Upper lobe of right lung (tissue), 1 donor: Measurements from ENCODE around the gene MGST2. TPM values are rescaled to one million over a fixed set of nuclear protein-coding genes. Genes with fewer than 3 reads are reported as not detected.

ENCODE experiments used
- ATAC-seq: fragments of 200-7000 bp; cut with Tn5 transposase; one replicate; pipeline ENCODE4 v1.9.1; 2020; ENCODE audit warnings: mild to moderate bottlenecking, moderate library complexity
- DNase-seq: peaks from one replicate; pipeline ENCODE4 v3.0.0-alpha.2; 2020
- H3K27ac ChIP-seq: fragments of 200-600 bp; one replicate; pipeline ENCODE4 v1.8.0; 2022
- H3K27me3 ChIP-seq: fragments of 200-600 bp; one replicate; pipeline ENCODE4 v1.8.0; 2022; ENCODE audit warnings: mild to moderate bottlenecking
- H3K36me3 ChIP-seq: fragments of 200-600 bp; one replicate; pipeline ENCODE4 v1.8.0; 2022
- H3K4me1 ChIP-seq: fragments of 200-600 bp; one replicate; pipeline ENCODE4 v1.8.0; 2022
- H3K4me3 ChIP-seq: fragments of 200-600 bp; one replicate; pipeline ENCODE4 v1.8.0; 2022; ENCODE audit warnings: mild to moderate bottlenecking
- H3K9me3 ChIP-seq: fragments of 200-600 bp; one replicate; pipeline ENCODE4 v1.8.0; 2022
- intact Hi-C: fragments of 100-400 bp; cut with DNase I; formaldehyde crosslinking; loops from one replicate; pipeline ENCODE4 v1.11.0; 2022
- total RNA-seq: library from RNA; stranded (reverse); fragmentation: NEBNext Ultra II Directional; extraction: Animal tissue kit (Norgen Biotek cat#: 25700); gene quantifications from one replicate; pipeline ENCODE4 v1.2.1, GENCODE V29; 2021
- TF ChIP-seq, protein P1 (sequence below): fragments of 200-600 bp; IDR thresholded peaks from one replicate; pipeline ENCODE4 v1.8.0; 2022; ENCODE audit warnings: antibody characterized with exemption
- donor health status: DM: no; HTN: yes; CAD: no; lungs with severe emphysema.

The MGST2 gene
- total RNA-seq, 1 donor from 2014 or later: 64.6 TPM

- Histone ChIP-seq H3K9me3 (no peaks in the 10 kb centered on the region), H3K4me1 (peaks cover 30% of the 10 kb centered on the region), H3K4me3 (no peak overlapping the region), H3K27me3 (no peaks in the 10 kb centered on the region), H3K36me3 (peaks cover 12% of the 10 kb centered on the region), H3K27ac (peak overlapping the region; percentile 88)
- DNase-seq (no peak), ATAC-seq (no peak)
- intact Hi-C loops: loop anchor here (10.0 kb wide), 1 partner anchor 422 kb away; the partner anchor contains the start of gene MAML3
- TF ChIP-seq, protein P1, sequence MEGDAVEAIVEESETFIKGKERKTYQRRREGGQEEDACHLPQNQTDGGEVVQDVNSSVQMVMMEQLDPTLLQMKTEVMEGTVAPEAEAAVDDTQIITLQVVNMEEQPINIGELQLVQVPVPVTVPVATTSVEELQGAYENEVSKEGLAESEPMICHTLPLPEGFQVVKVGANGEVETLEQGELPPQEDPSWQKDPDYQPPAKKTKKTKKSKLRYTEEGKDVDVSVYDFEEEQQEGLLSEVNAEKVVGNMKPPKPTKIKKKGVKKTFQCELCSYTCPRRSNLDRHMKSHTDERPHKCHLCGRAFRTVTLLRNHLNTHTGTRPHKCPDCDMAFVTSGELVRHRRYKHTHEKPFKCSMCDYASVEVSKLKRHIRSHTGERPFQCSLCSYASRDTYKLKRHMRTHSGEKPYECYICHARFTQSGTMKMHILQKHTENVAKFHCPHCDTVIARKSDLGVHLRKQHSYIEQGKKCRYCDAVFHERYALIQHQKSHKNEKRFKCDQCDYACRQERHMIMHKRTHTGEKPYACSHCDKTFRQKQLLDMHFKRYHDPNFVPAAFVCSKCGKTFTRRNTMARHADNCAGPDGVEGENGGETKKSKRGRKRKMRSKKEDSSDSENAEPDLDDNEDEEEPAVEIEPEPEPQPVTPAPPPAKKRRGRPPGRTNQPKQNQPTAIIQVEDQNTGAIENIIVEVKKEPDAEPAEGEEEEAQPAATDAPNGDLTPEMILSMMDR: no peak
These were observed 67.5 kb downstream of the MGST2 start for GRCh38 chr4:139732991-139733570.

DNA sequence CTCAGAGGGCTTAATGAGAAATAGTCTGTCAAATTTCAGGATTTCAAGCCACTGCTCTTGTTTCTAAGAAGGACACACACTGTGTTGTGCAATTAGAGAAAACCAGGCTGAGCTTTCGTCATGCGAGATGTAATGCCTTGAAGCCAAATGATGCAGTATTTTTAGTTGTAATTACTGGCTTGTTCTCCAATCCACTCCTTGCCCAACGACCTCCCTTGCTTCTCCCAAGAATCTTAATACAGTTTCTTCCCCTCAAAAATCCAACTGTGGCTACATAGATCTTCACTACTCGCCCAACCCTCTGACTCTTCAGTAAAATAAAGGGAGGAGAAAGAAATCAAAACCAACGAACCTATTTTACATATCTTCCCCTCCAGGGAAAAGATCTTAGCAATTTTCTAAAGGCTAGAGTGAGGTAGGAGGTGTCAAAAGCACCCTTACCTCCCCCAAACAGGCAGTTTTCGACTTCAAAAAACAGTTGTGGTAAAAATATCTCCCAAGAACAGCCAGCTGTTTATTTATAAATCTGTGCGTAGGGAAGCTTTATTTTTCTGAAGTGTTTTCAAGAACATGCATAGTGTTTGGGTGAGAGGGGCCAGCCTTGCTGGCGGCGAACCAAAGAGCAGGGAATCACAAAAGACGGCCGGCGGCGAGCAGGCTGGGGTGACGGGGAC lies 68.7 kb downstream of the MGST2 start:
- Histone ChIP-seq H3K4me3 (peak overlapping the region; percentile 52), H3K4me1 (peaks cover 30% of the 10 kb centered on the region), H3K9me3 (no peaks in the 10 kb centered on the region), H3K36me3 (peaks cover 10% of the 10 kb centered on the region), H3K27ac (peak overlapping the region; percentile 88), H3K27me3 (no peaks in the 10 kb centered on the region)
- TF ChIP-seq, protein P1: no peak
- intact Hi-C loops: loop anchor here (10.0 kb wide), 1 partner anchor 420 kb away; the partner anchor contains the start of gene MAML3
- ATAC-seq (peak; percentile 14), DNase-seq (no peak)

DNA sequence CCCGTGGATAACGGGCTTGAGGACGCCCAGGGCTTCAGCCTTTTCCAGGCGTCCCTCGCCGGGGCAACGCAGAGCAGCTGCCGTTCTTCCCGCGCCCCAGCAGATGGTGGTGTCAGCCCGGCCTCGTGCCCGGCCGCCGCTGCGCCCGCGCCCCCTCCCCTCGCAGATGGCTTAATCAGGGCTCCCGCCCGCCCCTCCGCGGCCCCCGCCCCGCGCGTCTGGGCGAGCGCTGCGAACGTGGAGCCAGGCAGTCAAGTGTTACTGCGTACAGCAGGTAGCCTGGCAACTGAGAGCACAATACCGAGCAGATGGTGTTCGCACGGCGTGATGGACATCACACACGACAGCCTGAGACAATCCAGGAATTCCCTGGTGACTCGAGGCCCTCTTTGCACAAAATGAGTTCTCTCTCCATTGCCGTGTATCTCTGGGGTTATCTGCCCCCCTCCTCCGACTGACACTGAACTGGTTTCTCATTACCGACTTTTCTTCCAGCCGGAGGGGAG lies 69.3 kb downstream of the MGST2 start:
- Histone ChIP-seq H3K27me3 (no peaks in the 10 kb centered on the region), H3K9me3 (no peaks in the 10 kb centered on the region), H3K4me3 (peak overlapping the region; percentile 52), H3K27ac (peak overlapping the region; percentile 88), H3K36me3 (peaks cover 6% of the 10 kb centered on the region), H3K4me1 (peaks cover 33% of the 10 kb centered on the region)
- intact Hi-C loops: loop anchor here (10.0 kb wide), 1 partner anchor 420 kb away; the partner anchor contains the start of gene MAML3
- DNase-seq: peak; percentile 94
- TF ChIP-seq, protein P1: peak; percentile 86
- peak; percentile 98 for ATAC-seq

DNA sequence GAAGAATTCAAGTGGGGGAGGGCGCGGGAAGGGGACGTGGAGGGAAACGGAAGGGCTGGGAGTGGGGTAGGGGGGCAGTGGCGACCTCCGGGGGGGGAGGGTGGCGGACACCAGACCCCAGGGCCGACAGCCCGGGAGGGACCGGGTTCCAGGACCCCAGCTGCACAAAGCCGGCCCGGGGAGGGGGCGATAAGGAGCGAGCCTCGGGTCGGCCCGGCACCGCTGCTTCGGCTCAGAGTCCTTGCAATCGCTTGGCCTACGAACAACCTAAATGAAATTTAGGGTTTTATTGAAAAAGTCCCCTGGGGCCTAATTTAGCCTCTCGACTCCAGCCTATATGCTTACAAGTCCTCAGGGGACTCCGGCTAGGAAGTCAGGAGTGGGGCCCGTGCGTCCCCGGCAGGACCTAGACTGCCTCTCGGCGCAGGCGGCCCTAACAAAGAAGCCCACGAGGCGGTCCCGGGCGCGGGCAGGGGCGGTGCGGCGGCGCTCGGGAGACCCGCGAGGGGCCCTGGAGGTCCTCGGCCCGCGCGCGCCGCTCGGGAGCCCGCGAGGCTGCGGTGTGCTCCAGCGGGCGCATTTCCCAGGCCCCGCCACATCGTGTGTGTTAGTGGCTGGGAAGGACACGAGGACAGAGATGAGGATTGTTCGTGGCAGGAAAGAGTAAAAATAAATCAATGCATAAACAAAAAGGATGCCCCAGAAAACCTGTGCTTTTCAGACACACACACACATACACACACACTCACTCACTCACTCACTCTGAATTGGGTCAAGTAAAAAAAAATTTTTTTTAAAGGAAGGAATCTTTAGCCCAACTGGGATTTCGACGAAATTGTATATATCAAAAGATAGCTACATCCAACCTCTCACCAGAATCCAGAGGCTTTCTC lies 70.0 kb downstream of the MGST2 start:
- intact Hi-C loops: loop anchor here (10.0 kb wide), 1 partner anchor 419 kb away; the partner anchor contains the start of gene MAML3
- TF ChIP-seq, protein P1: no peak
- Histone ChIP-seq H3K4me1 (peaks cover 40% of the 10 kb centered on the region), H3K27me3 (no peaks in the 10 kb centered on the region), H3K4me3 (peak overlapping the region; percentile 52), H3K27ac (peak overlapping the region; percentile 88), H3K9me3 (no peaks in the 10 kb centered on the region), H3K36me3 (no peaks in the 10 kb centered on the region)
- peak; percentile 4 for ATAC-seq
- peak; percentile 66 for DNase-seq

GRCh38 chr4:139736274-139736660 lies 70.6 kb downstream of the MGST2 start:
- H3K27me3 ChIP-seq: no peaks in the 10 kb centered on the region
- ATAC-seq (no peak), DNase-seq (no peak)
- no peaks in the 10 kb centered on the region for H3K36me3 ChIP-seq
- no peaks in the 10 kb centered on the region for H3K9me3 ChIP-seq
- H3K4me1 ChIP-seq: peaks cover 46% of the 10 kb centered on the region
- intact Hi-C loops: loop anchor here (10.0 kb wide), 1 partner anchor 419 kb away; the partner anchor contains the start of gene MAML3
- TF ChIP-seq, protein P1: no peak
- H3K4me3 ChIP-seq: no peak overlapping the region
- H3K27ac ChIP-seq: peak overlapping the region; percentile 88
